Osteoblast (primary cell): ENCODE results near the gene NLN. TPM values are rescaled to one million over a fixed set of nuclear protein-coding genes. Genes with fewer than 3 reads are reported as not detected.
A peak's percentile ranks its signal among the peaks of the same experiment; 100 is the strongest.
"Not testable (repeated sequence)": the region's sequence is repeated elsewhere in the genome, so short reads cannot be mapped to it uniquely, and the experiment has no call there.

ENCODE experiments used
- DNase-seq: peaks from one replicate; pipeline ENCODE4 v3.0.0; 2011; ENCODE audit warnings: low spot score, mixed read lengths; ENCODE audit not compliant: insufficient read length; ENCODE audit errors: missing footprints
- H2AFZ ChIP-seq: 2 replicates; pipeline ENCODE4 v1.6.0; 2011; ENCODE audit warnings: mild to moderate bottlenecking, low read length
- H3K27ac ChIP-seq: 2 replicates; pipeline ENCODE4 v1.5.1; 2011; ENCODE audit warnings: mild to moderate bottlenecking, low read depth, low read length, moderate library complexity
- H3K27me3 ChIP-seq: 2 replicates; pipeline ENCODE4 v1.6.0; 2012; ENCODE audit warnings: mild to moderate bottlenecking, control low read depth, inconsistent platforms, low read length, moderate library complexity; ENCODE audit not compliant: insufficient read depth
- H3K36me3 ChIP-seq: 2 replicates; pipeline ENCODE4 v1.5.1; 2011; ENCODE audit warnings: mild to moderate bottlenecking, low read length, control low read depth, moderate library complexity; ENCODE audit not compliant: insufficient read depth
- H3K4me1 ChIP-seq: 2 replicates; pipeline ENCODE4 v1.5.1; 2011; ENCODE audit warnings: mild to moderate bottlenecking, low read length, control low read depth, moderate library complexity; ENCODE audit not compliant: insufficient read depth
- H3K4me2 ChIP-seq: 2 replicates; pipeline ENCODE4 v1.6.0; 2011; ENCODE audit warnings: mild to moderate bottlenecking, low read length; ENCODE audit not compliant: insufficient read depth
- H3K4me3 ChIP-seq: fragments of 200-600 bp; sonication (generic); 3 replicates; pipeline ENCODE4 v1.5.1; 2012; ENCODE audit warnings: mild to moderate bottlenecking, low read length, inconsistent platforms; ENCODE audit not compliant: insufficient read depth
- H3K79me2 ChIP-seq: 2 replicates; pipeline ENCODE4 v1.6.0; 2012; ENCODE audit warnings: mild to moderate bottlenecking, low read length, control low read depth, inconsistent platforms; ENCODE audit not compliant: insufficient read depth
- H3K9me3 ChIP-seq: 2 replicates; pipeline ENCODE4 v1.5.1; 2011; ENCODE audit warnings: low read depth, low read length, control low read depth
- H4K20me1 ChIP-seq: 2 replicates; pipeline ENCODE4 v1.6.0; 2012; ENCODE audit warnings: mild to moderate bottlenecking, low read length, control low read depth; ENCODE audit not compliant: insufficient read depth
- total RNA-seq: library from RNA; depleted of rRNA; stranded (reverse); fragments of >200 nt; gene quantifications from 2 replicates; pipeline ENCODE4 v1.2.3, GENCODE V29; 2012
- TF ChIP-seq, protein P1 (sequence below): IDR thresholded peaks from 2 replicates; pipeline ENCODE4 v1.5.1; 2011; ENCODE audit warnings: mild to moderate bottlenecking, low read depth, low read length, moderate library complexity; ENCODE audit errors: extremely low read depth

Gene NLN
- total RNA-seq, 1 donor = 35.5 TPM

DNA sequence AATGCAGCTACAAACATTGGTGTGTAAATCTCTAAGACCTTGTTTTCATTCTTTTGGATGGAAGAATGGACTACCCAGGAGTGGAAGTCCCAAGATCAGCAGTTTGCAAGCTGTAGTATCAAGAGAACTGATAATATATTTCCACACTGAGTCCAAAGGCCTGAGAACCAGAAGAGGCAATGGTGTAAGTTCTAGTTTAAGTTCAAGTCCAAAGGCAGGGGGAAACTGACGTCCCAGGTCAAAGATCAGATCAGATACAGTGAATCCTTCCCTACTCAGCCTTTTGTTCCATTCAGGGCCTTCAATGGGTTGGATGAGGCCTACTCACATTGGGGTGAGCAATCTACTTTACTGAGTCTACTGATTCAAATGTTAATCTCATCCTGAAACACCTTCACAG, 124.1 kb downstream of the NLN start:
- TF ChIP-seq, protein P1, sequence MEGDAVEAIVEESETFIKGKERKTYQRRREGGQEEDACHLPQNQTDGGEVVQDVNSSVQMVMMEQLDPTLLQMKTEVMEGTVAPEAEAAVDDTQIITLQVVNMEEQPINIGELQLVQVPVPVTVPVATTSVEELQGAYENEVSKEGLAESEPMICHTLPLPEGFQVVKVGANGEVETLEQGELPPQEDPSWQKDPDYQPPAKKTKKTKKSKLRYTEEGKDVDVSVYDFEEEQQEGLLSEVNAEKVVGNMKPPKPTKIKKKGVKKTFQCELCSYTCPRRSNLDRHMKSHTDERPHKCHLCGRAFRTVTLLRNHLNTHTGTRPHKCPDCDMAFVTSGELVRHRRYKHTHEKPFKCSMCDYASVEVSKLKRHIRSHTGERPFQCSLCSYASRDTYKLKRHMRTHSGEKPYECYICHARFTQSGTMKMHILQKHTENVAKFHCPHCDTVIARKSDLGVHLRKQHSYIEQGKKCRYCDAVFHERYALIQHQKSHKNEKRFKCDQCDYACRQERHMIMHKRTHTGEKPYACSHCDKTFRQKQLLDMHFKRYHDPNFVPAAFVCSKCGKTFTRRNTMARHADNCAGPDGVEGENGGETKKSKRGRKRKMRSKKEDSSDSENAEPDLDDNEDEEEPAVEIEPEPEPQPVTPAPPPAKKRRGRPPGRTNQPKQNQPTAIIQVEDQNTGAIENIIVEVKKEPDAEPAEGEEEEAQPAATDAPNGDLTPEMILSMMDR = no peak
- no peaks in the 10 kb centered on the region for H4K20me1 ChIP-seq
- H3K9me3 ChIP-seq = no peaks in the 10 kb centered on the region
- no peak for DNase-seq
- no peak overlapping the region for H3K4me2 ChIP-seq
- H3K36me3 ChIP-seq = no peaks in the 10 kb centered on the region
- no peaks in the 10 kb centered on the region for H3K79me2 ChIP-seq
- no peak overlapping the region for H3K4me3 ChIP-seq
- no peaks in the 10 kb centered on the region for H3K4me1 ChIP-seq
- H3K27me3 ChIP-seq = no peaks in the 10 kb centered on the region
- no peak overlapping the region for H2AFZ ChIP-seq
- no peak overlapping the region for H3K27ac ChIP-seq

DNA sequence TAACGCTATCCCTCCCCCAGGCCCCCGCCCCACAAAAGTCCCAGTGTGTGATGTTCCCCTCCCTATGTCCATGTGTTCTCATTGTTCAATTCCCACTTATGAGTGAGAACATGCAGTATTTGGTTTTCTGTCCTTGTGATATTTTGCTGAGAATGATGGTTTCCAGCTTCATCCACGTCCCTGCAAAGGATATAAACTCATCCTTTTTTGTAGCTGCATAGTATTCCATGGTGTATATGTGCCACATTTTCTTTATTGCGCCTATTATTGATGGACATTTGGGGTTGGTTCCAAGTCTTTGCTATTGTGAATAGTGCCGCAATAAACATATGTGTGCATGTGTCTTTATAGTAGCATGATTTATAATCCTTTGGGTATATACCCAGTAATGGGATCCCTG, 125.0 kb downstream of the NLN start:
- H3K4me2 ChIP-seq, H4K20me1 ChIP-seq, H3K27ac ChIP-seq, H2AFZ ChIP-seq, H3K79me2 ChIP-seq, H3K4me1 ChIP-seq, H3K36me3 ChIP-seq, H3K4me3 ChIP-seq, DNase-seq, H3K27me3 ChIP-seq, H3K9me3 ChIP-seq: not testable (repeated sequence)

DNA sequence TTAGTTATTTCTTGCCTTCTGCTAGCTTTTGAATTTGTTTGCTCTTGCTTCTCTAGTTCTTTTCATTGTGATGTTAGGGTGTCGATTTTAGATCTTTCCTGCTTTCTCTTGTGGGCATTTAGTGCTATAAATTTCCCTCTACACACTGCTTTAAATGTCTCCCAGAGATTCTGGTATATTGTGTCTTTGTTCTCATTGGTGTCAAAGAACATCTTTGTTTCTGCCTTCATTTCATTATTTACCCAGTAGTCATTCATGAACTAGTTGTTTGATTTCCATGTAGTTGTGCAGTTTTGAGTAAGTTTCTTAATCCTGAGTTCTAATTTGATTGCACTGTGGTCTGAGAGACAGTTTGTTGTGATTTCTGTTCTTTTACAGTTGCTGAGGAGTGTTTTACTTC, 127.9 kb downstream of the NLN start:
- H4K20me1 ChIP-seq, H3K79me2 ChIP-seq, H3K4me1 ChIP-seq, H3K27ac ChIP-seq, H3K4me3 ChIP-seq, H3K4me2 ChIP-seq, H3K27me3 ChIP-seq, H3K36me3 ChIP-seq, H3K9me3 ChIP-seq, DNase-seq, H2AFZ ChIP-seq: not testable (repeated sequence)

DNA sequence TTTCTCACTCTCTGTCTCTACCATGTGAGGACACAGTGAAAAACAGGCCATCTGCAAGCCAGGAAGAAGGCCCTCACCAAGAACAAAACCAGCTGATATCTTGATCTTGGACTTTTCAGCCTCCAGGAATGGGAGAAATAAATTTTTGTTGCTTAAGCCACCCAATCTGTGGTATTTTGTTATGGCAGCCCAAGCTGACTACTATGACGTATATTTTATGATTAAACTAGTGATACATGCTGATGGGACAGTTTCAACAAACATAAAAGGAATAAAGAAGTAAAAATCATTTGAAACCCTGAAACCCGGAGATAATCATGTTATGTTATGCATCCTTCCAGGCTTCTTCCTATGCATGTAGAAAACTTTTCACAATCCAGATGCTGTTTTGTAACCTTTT, 132.9 kb downstream of the NLN start:
- Histone ChIP-seq H2AFZ (no peak overlapping the region), H3K27me3 (no peaks in the 10 kb centered on the region), H3K4me1 (peaks cover 35% of the 10 kb centered on the region), H3K9me3 (no peaks in the 10 kb centered on the region), H4K20me1 (no peaks in the 10 kb centered on the region), H3K36me3 (no peaks in the 10 kb centered on the region), H3K79me2 (no peaks in the 10 kb centered on the region), H3K4me3 (no peak overlapping the region), H3K4me2 (peak overlapping the region; percentile 26), H3K27ac (peak overlapping the region; percentile 60)
- DNase-seq = no peak
- TF ChIP-seq, protein P1 = no peak

DNA sequence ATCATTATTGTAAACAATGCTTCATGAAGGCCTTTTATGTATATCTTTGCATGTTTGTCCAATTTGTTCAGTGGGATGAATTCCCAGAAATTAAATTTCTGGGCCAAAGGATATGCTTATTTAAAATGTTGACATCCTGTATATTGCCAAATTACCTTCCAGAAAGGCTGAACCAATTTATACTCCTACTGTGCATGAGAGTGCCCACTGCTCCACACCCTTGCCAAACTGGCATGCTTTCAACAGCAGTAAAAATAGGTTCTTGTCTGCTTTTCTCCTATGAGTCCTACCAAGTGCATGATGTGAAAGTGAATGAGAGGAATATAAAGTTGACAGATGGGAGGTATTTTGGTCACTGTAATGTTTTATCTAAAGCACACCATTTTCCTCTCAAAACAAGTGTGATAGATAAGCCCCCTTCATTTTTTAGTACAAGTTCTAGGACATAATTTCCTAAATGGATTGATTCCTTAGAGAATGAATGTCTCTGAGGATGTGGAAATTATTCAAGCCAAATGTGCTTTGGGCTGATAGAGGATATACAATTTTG, 133.8 kb downstream of the NLN start:
- H3K79me2 ChIP-seq = no peaks in the 10 kb centered on the region
- no peak for DNase-seq
- no peaks in the 10 kb centered on the region for H3K36me3 ChIP-seq

More for the DNA sequence above, 133.8 kb downstream of the NLN start:
- Histone ChIP-seq H3K27me3 (no peaks in the 10 kb centered on the region), H3K27ac (peak overlapping the region; percentile 60), H2AFZ (no peak overlapping the region), H3K4me3 (no peak overlapping the region), H3K9me3 (no peaks in the 10 kb centered on the region), H3K4me2 (no peak overlapping the region), H4K20me1 (no peaks in the 10 kb centered on the region), H3K4me1 (peaks cover 44% of the 10 kb centered on the region)
- TF ChIP-seq, protein P1 = no peak
